ES-I3 (cell line): ENCODE results near the gene COL6A1.

Experiments
- H3K36me3 ChIP-seq: 2 replicates; pipeline ENCODE4 v1.6.1; 2013; ENCODE audit warnings: mild to moderate bottlenecking, low read length, control low read depth, moderate library complexity; ENCODE audit not compliant: insufficient read depth
- H3K4me1 ChIP-seq: 2 replicates; pipeline ENCODE4 v1.6.1; 2013; ENCODE audit warnings: mild to moderate bottlenecking, control low read depth, low read length; ENCODE audit not compliant: insufficient read depth
- H3K9ac ChIP-seq: 2 replicates; pipeline ENCODE4 v1.6.1; 2013; ENCODE audit warnings: low read depth, mild to moderate bottlenecking, low read length, moderate library complexity
- H3K9me3 ChIP-seq: 2 replicates; pipeline ENCODE4 v1.6.1; 2013; ENCODE audit warnings: mild to moderate bottlenecking, low read length, moderate library complexity; ENCODE audit not compliant: control insufficient read depth, insufficient read depth

The COL6A1 gene, protein sequence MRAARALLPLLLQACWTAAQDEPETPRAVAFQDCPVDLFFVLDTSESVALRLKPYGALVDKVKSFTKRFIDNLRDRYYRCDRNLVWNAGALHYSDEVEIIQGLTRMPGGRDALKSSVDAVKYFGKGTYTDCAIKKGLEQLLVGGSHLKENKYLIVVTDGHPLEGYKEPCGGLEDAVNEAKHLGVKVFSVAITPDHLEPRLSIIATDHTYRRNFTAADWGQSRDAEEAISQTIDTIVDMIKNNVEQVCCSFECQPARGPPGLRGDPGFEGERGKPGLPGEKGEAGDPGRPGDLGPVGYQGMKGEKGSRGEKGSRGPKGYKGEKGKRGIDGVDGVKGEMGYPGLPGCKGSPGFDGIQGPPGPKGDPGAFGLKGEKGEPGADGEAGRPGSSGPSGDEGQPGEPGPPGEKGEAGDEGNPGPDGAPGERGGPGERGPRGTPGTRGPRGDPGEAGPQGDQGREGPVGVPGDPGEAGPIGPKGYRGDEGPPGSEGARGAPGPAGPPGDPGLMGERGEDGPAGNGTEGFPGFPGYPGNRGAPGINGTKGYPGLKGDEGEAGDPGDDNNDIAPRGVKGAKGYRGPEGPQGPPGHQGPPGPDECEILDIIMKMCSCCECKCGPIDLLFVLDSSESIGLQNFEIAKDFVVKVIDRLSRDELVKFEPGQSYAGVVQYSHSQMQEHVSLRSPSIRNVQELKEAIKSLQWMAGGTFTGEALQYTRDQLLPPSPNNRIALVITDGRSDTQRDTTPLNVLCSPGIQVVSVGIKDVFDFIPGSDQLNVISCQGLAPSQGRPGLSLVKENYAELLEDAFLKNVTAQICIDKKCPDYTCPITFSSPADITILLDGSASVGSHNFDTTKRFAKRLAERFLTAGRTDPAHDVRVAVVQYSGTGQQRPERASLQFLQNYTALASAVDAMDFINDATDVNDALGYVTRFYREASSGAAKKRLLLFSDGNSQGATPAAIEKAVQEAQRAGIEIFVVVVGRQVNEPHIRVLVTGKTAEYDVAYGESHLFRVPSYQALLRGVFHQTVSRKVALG

DNA sequence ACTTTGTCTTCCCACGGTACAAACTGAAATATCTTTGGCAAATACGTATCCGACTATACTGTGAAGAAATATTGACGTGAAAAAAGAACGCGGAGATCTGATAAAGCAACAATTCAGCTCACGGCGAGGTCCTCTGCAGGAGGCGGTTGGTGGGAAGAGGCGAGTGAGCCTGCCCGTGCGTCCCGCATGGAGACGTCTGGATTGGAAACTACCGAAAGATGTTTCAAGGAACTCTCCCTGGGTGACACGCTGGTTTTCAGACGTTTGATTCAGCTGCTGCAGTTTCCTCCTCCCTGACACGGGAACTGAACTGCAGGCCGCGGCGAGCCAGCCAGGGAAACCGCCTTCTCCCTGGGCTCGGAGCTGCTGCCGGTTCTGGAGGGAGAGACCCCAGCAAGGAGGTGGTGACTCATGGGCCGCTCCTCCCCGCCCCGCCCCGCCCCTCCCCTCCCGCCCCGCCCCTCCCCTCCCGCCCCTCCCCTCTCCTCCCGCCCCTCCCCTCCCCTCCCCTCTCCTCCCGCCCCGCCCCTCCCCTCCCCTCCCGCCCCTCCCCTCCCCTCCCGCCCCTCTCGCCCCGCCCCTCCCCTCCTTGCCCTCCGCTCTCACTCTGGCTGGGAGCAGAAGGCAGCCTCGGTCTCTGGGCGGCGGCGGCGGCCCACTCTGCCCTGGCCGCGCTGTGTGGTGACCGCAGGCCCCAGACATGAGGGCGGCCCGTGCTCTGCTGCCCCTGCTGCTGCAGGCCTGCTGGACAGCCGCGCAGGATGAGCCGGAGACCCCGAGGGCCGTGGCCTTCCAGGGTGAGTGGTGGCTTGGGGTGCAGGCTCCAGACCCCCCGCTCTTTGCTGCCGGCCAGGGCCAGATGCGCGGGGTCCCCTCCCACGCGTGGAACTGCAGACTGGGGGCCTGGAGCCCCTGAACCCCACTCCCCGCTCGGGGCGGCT lies at the start of gene COL6A1:
TSS of gene COL6A1 (plus strand) at position 620 of the 941 bp plus-strand sequence. CDS start at position 701, 81 bp downstream.
- no peaks in the 10 kb centered on the region for H3K9me3 ChIP-seq
- peaks cover 6% of the 10 kb centered on the region; the same call in 1 of the 2 replicates for H3K4me1 ChIP-seq
- H3K9ac ChIP-seq: peak within 1 kb of the TSS; percentile 81
- H3K36me3 ChIP-seq: no peaks in the 10 kb centered on the region; the same call in 1 of the 2 replicates

DNA sequence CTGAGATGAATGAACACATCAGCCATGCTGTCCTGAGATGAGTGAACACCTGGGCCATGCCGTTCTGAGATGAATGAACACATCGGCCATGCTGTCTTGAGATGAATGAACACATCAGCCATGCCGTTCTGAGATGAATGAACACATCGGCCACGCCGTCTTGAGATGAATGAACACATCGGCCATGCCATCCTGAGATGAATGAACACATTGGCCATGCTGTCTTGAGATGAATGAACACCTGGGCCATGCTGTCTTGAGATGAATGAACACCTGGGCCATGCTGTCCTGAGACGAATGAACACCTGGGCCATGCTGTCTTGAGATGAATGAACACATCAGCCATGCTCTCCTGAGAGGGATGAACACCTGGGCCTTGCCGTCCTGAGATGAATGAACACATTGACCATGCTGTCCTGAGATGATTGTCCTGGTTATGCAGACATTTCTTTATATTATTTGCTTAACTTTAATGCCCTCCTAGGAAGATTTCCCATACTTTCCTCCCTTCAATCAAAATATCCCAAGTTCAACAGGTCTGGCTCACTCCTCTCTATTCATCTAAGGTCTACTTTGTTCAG lies 48.6 kb upstream of the COL6A1 start:
- H3K36me3 ChIP-seq: no peaks in the 10 kb centered on the region
- H3K9ac ChIP-seq: no peak overlapping the region
- H3K4me1 ChIP-seq: no peaks in the 10 kb centered on the region
- peaks cover 15% of the 10 kb centered on the region for H3K9me3 ChIP-seq

- Histone ChIP-seq H3K9ac (no peak overlapping the region), H3K4me1 (no peaks in the 10 kb centered on the region), H3K36me3 (no peaks in the 10 kb centered on the region), H3K9me3 (peaks cover 15% of the 10 kb centered on the region)
Measured at GRCh38 chr21:45934085-45934484, 47.5 kb upstream of the COL6A1 start.

- no peak overlapping the region for H3K9ac ChIP-seq
- H3K9me3 ChIP-seq: peaks cover 15% of the 10 kb centered on the region
- H3K36me3 ChIP-seq: no peaks in the 10 kb centered on the region
- no peaks in the 10 kb centered on the region for H3K4me1 ChIP-seq
Measured at GRCh38 chr21:45934554-45934953, 47.0 kb upstream of the COL6A1 start.

GRCh38 chr21:45935628-45936027 lies 45.9 kb upstream of the COL6A1 start:
- peaks cover 15% of the 10 kb centered on the region for H3K9me3 ChIP-seq
- H3K9ac ChIP-seq: no peak overlapping the region
- H3K36me3 ChIP-seq: no peaks in the 10 kb centered on the region
- H3K4me1 ChIP-seq: no peaks in the 10 kb centered on the region

GRCh38 chr21:45937721-45938452 lies 43.7 kb upstream of the COL6A1 start:
- H3K9me3 ChIP-seq: peaks cover 15% of the 10 kb centered on the region
- no peaks in the 10 kb centered on the region for H3K36me3 ChIP-seq
- no peaks in the 10 kb centered on the region for H3K4me1 ChIP-seq
- no peak overlapping the region for H3K9ac ChIP-seq

DNA sequence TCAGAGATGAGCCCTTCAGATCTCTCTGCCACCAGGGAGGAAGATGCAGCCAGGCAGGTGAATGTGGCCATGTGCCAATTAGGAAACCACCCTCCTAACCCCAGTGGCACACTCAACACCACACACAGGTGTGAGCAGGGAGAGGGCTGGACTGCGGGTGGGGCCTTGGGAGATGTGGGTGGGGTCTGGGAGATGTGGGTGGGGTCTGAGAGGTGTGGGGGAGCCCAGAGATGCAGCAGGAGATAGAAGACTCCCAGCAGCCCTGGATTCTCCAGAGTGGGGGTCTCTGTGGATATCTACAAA lies 43.2 kb upstream of the COL6A1 start:
- Histone ChIP-seq H3K4me1 (no peaks in the 10 kb centered on the region), H3K9ac (no peak overlapping the region), H3K9me3 (peaks cover 15% of the 10 kb centered on the region), H3K36me3 (no peaks in the 10 kb centered on the region)

DNA sequence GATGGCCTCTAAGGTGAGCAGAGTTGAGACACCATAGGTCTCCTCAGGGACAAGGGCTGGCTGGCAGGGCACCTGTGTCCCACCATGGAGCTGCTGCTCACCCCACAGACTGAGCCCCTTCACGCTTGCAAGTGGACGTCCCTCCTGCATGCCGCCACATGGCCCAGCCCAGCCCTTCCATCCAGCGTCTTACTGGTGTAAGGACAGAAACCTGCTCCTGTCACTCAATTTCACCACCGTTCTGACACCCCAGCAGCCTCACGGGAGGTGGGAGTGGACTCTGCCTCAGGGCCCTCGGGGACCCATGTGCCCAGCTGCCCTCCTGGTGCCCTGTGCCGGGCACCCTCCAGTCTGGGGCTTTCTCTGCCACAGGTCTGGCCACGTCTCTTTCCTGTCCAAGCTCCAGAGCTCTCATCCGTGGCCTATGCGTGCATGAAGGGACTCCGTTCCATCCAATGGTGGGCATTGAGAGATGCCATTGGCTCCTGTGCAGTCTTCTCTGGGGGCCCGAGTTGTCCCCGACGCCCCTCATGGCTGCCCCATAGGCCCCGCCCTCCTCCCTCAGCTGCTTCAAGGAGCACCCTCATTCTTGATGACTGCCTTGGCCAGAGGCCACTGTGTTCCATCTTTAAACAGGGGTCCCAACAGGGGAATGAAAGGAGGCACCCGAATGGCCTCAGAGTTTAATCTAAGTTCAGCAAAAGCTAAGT lies 42.6 kb upstream of the COL6A1 start:
- Histone ChIP-seq H3K9ac (no peak overlapping the region), H3K36me3 (no peaks in the 10 kb centered on the region), H3K9me3 (peaks cover 15% of the 10 kb centered on the region), H3K4me1 (no peaks in the 10 kb centered on the region)

DNA sequence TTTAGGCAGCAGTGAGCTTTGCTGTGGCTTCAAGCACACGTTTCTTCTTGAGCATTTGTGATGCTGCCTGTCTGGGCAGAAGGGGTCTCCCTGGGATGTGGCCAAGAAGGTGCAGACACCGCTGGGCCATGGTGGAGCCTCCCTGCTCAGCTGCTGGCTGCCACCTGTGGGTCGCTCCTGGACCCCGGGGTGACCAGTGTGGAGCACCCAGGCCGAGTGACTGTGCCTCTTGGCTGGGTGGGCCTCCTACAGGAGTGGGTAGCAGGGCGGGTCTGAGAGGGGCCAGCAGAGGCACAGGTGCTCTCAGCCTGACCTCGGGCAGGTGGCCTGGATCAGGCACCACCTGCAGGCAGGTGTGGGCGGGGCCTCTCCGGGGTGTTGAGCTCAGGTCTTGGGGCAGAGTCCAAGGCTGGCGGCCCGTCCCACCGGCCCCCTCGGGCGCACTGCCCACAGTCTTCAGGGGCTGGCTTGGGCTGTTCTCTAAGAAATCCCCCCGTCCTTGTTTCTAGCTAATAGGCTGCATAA lies 42.0 kb upstream of the COL6A1 start:
- Histone ChIP-seq H3K9ac (no peak overlapping the region), H3K36me3 (no peaks in the 10 kb centered on the region), H3K9me3 (peaks cover 15% of the 10 kb centered on the region; the same call in 1 of the 2 replicates), H3K4me1 (no peaks in the 10 kb centered on the region)

GRCh38 chr21:45940091-45940490 lies 41.5 kb upstream of the COL6A1 start:
- no peaks in the 10 kb centered on the region for H3K4me1 ChIP-seq
- no peak overlapping the region for H3K9ac ChIP-seq
- no peaks in the 10 kb centered on the region for H3K36me3 ChIP-seq
- peaks cover 15% of the 10 kb centered on the region; the same call in 1 of the 2 replicates for H3K9me3 ChIP-seq

DNA sequence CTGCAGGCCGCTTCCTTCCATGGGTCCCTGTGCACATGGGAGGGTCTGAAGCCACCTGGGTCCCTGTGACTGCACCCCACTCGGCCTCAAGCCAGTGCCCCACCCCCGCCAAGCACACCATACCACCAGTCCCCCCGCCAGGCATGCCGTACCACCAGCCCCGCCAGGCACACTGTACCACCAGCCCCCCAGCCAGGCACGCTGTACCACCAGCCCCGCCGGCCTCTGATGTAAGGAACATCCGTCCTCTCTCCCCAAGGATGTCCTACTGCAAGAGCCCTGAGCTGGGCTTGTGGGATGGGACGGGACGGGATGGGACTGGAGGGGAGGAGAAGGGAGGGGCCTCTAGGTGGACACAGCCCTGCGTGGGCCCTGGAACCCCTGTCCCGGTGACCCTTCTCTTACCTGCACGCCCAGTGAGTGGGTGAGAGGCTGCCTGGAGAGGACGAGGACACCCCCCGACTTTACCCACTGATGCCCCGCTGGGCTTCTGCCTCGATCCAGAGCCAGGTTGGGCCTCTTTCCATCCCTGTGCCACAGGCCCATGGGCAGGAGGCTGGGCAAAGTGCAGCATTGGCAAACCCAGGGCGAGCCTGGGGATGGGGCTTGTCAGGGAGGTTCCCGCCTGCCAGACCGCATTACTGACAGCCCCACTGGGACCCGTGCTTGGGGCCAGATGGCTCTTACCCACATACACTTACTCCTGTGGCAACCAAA lies 40.8 kb upstream of the COL6A1 start:
- Histone ChIP-seq H3K9ac (no peak overlapping the region), H3K36me3 (no peaks in the 10 kb centered on the region), H3K4me1 (no peaks in the 10 kb centered on the region), H3K9me3 (peaks cover 11% of the 10 kb centered on the region; the same call in 1 of the 2 replicates)

DNA sequence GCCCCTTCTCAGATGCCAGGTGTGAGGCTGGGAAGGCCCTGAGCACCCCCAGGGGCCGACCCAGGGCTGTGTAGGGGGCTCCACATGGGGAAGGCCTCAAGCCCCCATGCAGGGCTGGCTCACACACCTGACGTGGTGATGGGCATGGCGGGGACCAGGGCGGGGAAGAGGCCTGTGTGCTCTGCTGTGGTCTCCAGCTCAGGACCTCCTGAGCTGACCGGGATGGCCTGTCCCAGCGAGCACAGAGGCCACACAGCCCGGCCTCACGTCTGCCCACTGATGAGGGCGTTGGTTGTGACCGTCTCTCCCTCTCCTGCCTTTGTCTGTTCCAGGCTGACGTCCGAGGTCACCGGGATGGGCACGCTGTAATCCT lies 40.2 kb upstream of the COL6A1 start:
- Histone ChIP-seq H3K9me3 (0 out of 2 replicates have a peak, but pooled peaks cover 5% of the 10 kb centered on the region), H3K4me1 (no peaks in the 10 kb centered on the region), H3K36me3 (no peaks in the 10 kb centered on the region), H3K9ac (no peak overlapping the region)
